Neuronal stem cell (in vitro differentiated cells): Measurements from ENCODE around the gene BCR.

Source experiments
- DNase-seq: peaks from one replicate; pipeline ENCODE4 v3.0.0-alpha.2; 2013; ENCODE audit warnings: low spot score
- H2AFZ ChIP-seq: one replicate; pipeline ENCODE4 v1.6.1; 2013; ENCODE audit warnings: mild to moderate bottlenecking, low read length, inconsistent platforms
- H2AK5ac ChIP-seq: 2 replicates; pipeline ENCODE4 v1.6.1; 2013; ENCODE audit warnings: low read depth, mild to moderate bottlenecking, inconsistent platforms, low read length, moderate library complexity, mixed read lengths
- H2BK120ac ChIP-seq: 2 replicates; pipeline ENCODE4 v1.6.1; 2013; ENCODE audit warnings: low read depth, mild to moderate bottlenecking, inconsistent platforms, low read length, moderate library complexity, mixed read lengths
- H2BK12ac ChIP-seq: one replicate; pipeline ENCODE4 v1.6.1; 2013; ENCODE audit warnings: low read length, inconsistent platforms
- H2BK15ac ChIP-seq: 2 replicates; pipeline ENCODE4 v1.6.1; 2013; ENCODE audit warnings: mild to moderate bottlenecking, low read length, inconsistent platforms, mixed read lengths
- H2BK5ac ChIP-seq: one replicate; pipeline ENCODE4 v1.6.1; 2013; ENCODE audit warnings: inconsistent platforms, mild to moderate bottlenecking, low read length, moderate library complexity
- H3K14ac ChIP-seq: one replicate; pipeline ENCODE4 v1.6.1; 2013; ENCODE audit warnings: low read length, inconsistent platforms
- H3K18ac ChIP-seq: 2 replicates; pipeline ENCODE4 v1.6.1; 2013; ENCODE audit warnings: low read length, inconsistent platforms
- H3K23ac ChIP-seq: 2 replicates; pipeline ENCODE4 v1.6.1; 2013; ENCODE audit warnings: low read depth, mild to moderate bottlenecking, mixed read lengths, low read length, inconsistent platforms; ENCODE audit not compliant: poor library complexity
- H3K27ac ChIP-seq: replicated peaks from 3 replicates; pipeline ENCODE4 v1.5.1; 2013; ENCODE audit warnings: low read length, inconsistent platforms
- H3K27me3 ChIP-seq, 3 experiments: 2 replicates each; pipeline ENCODE4 v1.6.1; 2013; ENCODE audit warnings: low read length in 3 of 3, mild to moderate bottlenecking in 2 of 3, inconsistent platforms in 1 of 3, low read depth in 1 of 3, mixed read lengths in 1 of 3, moderate library complexity in 1 of 3; ENCODE audit not compliant: control insufficient read depth in 3 of 3, insufficient read depth in 3 of 3
- H3K36me3 ChIP-seq, 2 donors: replicated peaks in 1 of 2; 2 replicates each; pipeline ENCODE4 v1.6.1; 2013; ENCODE audit warnings: low read length in 2 of 2; ENCODE audit not compliant: control insufficient read depth in 2 of 2, insufficient read depth in 2 of 2
- H3K4ac ChIP-seq: 2 replicates; pipeline ENCODE4 v1.6.1; 2013; ENCODE audit warnings: inconsistent platforms, mild to moderate bottlenecking, low read length, moderate library complexity
- H3K4me1 ChIP-seq, 2 donors: 1 replicate in 1 of 2; 2 replicates in 1 of 2; pipeline ENCODE4 v1.6.1; 2013; ENCODE audit warnings: low read length in 2 of 2, low read depth in 1 of 2; ENCODE audit not compliant: control insufficient read depth in 2 of 2, insufficient read depth in 1 of 2
- H3K4me2 ChIP-seq: one replicate; pipeline ENCODE4 v1.6.1; 2013; ENCODE audit warnings: mild to moderate bottlenecking, low read length, inconsistent platforms; ENCODE audit not compliant: insufficient read depth, poor library complexity, severe bottlenecking
- H3K4me3 ChIP-seq, 2 donors: 2 replicates each; pipeline ENCODE4 v1.5.1; 2013; ENCODE audit warnings: low read length in 2 of 2, mild to moderate bottlenecking in 2 of 2, inconsistent platforms in 1 of 2, moderate library complexity in 1 of 2
- H3K79me1 ChIP-seq: one replicate; pipeline ENCODE4 v1.6.1; 2013; ENCODE audit warnings: low read depth, mild to moderate bottlenecking, inconsistent platforms, low read length, moderate library complexity
- H3K9ac ChIP-seq: one replicate; pipeline ENCODE4 v1.6.1; 2013; ENCODE audit warnings: mild to moderate bottlenecking, low read depth, low read length, inconsistent platforms; ENCODE audit not compliant: poor library complexity
- H3K9me3 ChIP-seq, 2 donors: replicated peaks in 1 of 2; 2 replicates each; pipeline versions ENCODE3 to v1.6.1; 2013; ENCODE audit warnings: low read length in 2 of 2, mild to moderate bottlenecking in 2 of 2, inconsistent platforms in 1 of 2, low read depth in 1 of 2, mixed read lengths in 1 of 2, moderate library complexity in 1 of 2; ENCODE audit not compliant: control insufficient read depth in 2 of 2, insufficient read depth in 1 of 2
- H4K8ac ChIP-seq: one replicate; pipeline ENCODE4 v1.6.1; 2013; ENCODE audit warnings: low read depth, mild to moderate bottlenecking, inconsistent platforms, low read length, moderate library complexity
- H4K91ac ChIP-seq: one replicate; pipeline ENCODE4 v1.6.1; 2013; ENCODE audit warnings: low read length, low read depth, mild to moderate bottlenecking, inconsistent platforms; ENCODE audit not compliant: poor library complexity
- WGBS, 2 donors: extraction: QIAGEN DNeasy Blood & Tissue Kit; methylation state at CpG; one replicate each; pipeline ENCODE4 v1.1.7; 2013; ENCODE audit warnings: missing lambda C conversion rate in 2 of 2, mixed read lengths in 1 of 2; ENCODE audit not compliant: insufficient read length in 2 of 2, insufficient replicate concordance in 1 of 2; ENCODE audit errors: extremely low coverage in 2 of 2; 5-methylcytosine and 5-hydroxymethylcytosine counted together

BCR gene

DNA sequence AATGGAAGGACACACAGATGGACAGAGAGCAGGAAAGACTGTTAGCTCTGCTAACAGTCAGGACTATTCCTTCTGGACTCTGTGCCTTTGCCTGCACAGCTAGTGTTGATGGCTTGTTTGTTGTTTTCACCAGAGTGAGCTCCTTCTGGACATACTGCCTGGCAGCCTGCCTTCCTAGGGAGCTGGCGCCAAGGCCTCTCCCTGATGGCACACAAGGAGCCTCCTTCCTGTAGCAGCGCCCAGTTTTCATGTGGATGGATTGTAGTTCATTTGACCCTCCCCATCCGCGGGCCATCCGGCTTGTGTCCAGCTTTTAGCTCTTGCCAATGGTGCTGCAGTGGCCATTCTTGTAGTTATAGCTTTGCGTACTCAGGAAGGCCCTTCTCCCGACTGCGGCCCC, 16.6 kb upstream of the BCR start:
- H3K4me3 ChIP-seq: no peak overlapping the region
- no peak overlapping the region for H4K91ac ChIP-seq
- no peak overlapping the region for H2AFZ ChIP-seq
- no peak overlapping the region for H3K27ac ChIP-seq
- no peak overlapping the region for H2BK120ac ChIP-seq
- H3K27me3 ChIP-seq: no peaks in the 10 kb centered on the region
- no peak overlapping the region for H2BK5ac ChIP-seq
- peak overlapping the region; percentile 9 for H3K18ac ChIP-seq
- peak overlapping the region; percentile 45 for H3K9ac ChIP-seq
- no CpG with 5 or more reads among the region's 8 CpGs for WGBS, 2 donors
- H2BK15ac ChIP-seq: no peak overlapping the region
- H3K14ac ChIP-seq: no peak overlapping the region
- H4K8ac ChIP-seq: no peak overlapping the region
- no peak overlapping the region for H3K4ac ChIP-seq
- no peak overlapping the region for H2AK5ac ChIP-seq
- H3K36me3 ChIP-seq: peaks cover 2 to 18% of the 10 kb centered on the region in 2 donors
- peak overlapping the region; percentile 66 for H3K23ac ChIP-seq
- no peak overlapping the region for H3K4me2 ChIP-seq
- no peak overlapping the region for H2BK12ac ChIP-seq
- H3K9me3 ChIP-seq: no peaks in the 10 kb centered on the region
- H3K79me1 ChIP-seq: no peaks in the 10 kb centered on the region
- H3K4me1 ChIP-seq: peaks cover 8 to 12% of the 10 kb centered on the region in 2 donors
- DNase-seq: no peak

GRCh38 chr22:23164091-23164490, 16.2 kb upstream of the BCR start:
- no CpG with 5 or more reads among the region's 11 CpGs for WGBS, 2 donors
- H3K14ac ChIP-seq: no peak overlapping the region
- no peak overlapping the region for H2BK120ac ChIP-seq
- H3K9ac ChIP-seq: peak overlapping the region; percentile 45
- peaks cover 8 to 12% of the 10 kb centered on the region in 2 donors for H3K4me1 ChIP-seq
- H3K23ac ChIP-seq: peak overlapping the region; percentile 66
- H3K4me3 ChIP-seq: no peak overlapping the region
- H3K27ac ChIP-seq: no peak overlapping the region
- no peak overlapping the region for H3K4me2 ChIP-seq
- H3K18ac ChIP-seq: peak overlapping the region; percentile 9
- H3K36me3 ChIP-seq: peaks cover 2 to 17% of the 10 kb centered on the region in 2 donors
- no peak overlapping the region for H4K91ac ChIP-seq
- no peak overlapping the region for H3K4ac ChIP-seq
- H2BK5ac ChIP-seq: no peak overlapping the region
- no peak overlapping the region for H2AFZ ChIP-seq
- no peaks in the 10 kb centered on the region for H3K79me1 ChIP-seq
- no peak overlapping the region for H2BK12ac ChIP-seq
- no peak overlapping the region for H4K8ac ChIP-seq
- H3K27me3 ChIP-seq: no peaks in the 10 kb centered on the region
- DNase-seq: no peak
- no peak overlapping the region for H2BK15ac ChIP-seq
- no peaks in the 10 kb centered on the region for H3K9me3 ChIP-seq
- no peak overlapping the region for H2AK5ac ChIP-seq

GRCh38 chr22:23166042-23166831, 14.1 kb upstream of the BCR start:
- Histone ChIP-seq H3K79me1 (peaks cover under 1% of the 10 kb centered on the region), H3K27me3 (no peaks in the 10 kb centered on the region), H3K36me3 (peaks cover 2 to 9% of the 10 kb centered on the region in 2 donors), H3K4me2 (no peak overlapping the region), H2AK5ac (peak overlapping the region; percentile 28), H3K4ac (no peak overlapping the region), H2BK120ac (no peak overlapping the region), H3K18ac (peak overlapping the region; percentile 15), H3K4me1 (peaks cover 8 to 13% of the 10 kb centered on the region in 2 donors), H2BK15ac (no peak overlapping the region), H2BK5ac (no peak overlapping the region), H2AFZ (no peak overlapping the region), H3K9me3 (no peaks in the 10 kb centered on the region), H2BK12ac (no peak overlapping the region), H3K23ac (peak overlapping the region; percentile 80), H3K9ac (no peak overlapping the region), H4K91ac (no peak overlapping the region), H3K27ac (no peak overlapping the region), H3K14ac (no peak overlapping the region), H3K4me3 (no peak overlapping the region), H4K8ac (no peak overlapping the region)
- WGBS, 2 donors: no CpG with 5 or more reads among the region's 6 CpGs
- no peak for DNase-seq

- WGBS, 2 donors: no CpG with 5 or more reads among the region's 10 CpGs
- Histone ChIP-seq H4K8ac (no peak overlapping the region), H3K4me1 (peaks cover 8 to 13% of the 10 kb centered on the region in 2 donors), H3K4ac (no peak overlapping the region), H4K91ac (no peak overlapping the region), H3K9me3 (no peaks in the 10 kb centered on the region), H3K27me3 (no peaks in the 10 kb centered on the region), H3K4me2 (no peak overlapping the region), H3K9ac (no peak overlapping the region), H3K23ac (peak overlapping the region; percentile 80), H2BK120ac (no peak overlapping the region), H2AFZ (peak overlapping the region; percentile 68), H3K18ac (peak overlapping the region; percentile 49), H3K14ac (no peak overlapping the region), H2BK15ac (peak overlapping the region; percentile 41), H2AK5ac (peak overlapping the region; percentile 28), H3K4me3 (no peak overlapping the region), H2BK5ac (peak overlapping the region; percentile 2), H3K36me3 (peaks cover 2 to 6% of the 10 kb centered on the region in 2 donors), H3K79me1 (peaks cover 2% of the 10 kb centered on the region), H3K27ac (no peak overlapping the region), H2BK12ac (no peak overlapping the region)
- DNase-seq: no peak
Observed at GRCh38 chr22:23166841-23167616, 13.3 kb upstream of the BCR start.
